Breast epithelium (tissue), 3 donors: ENCODE results near the gene BARHL1.

Experiments
- CTCF ChIP-seq, 3 donors: fragments of 450-650 bp; IDR thresholded peaks; one replicate each; pipeline ENCODE4 v1.5.1; 2016 to 2017; ENCODE audit warnings: antibody characterized with exemption in 3 of 3, mild to moderate bottlenecking in 3 of 3, moderate library complexity in 3 of 3
- POLR2AphosphoS5 ChIP-seq, 3 donors: sonication (generic); formaldehyde crosslinking; IDR thresholded peaks; one replicate each; pipeline ENCODE4 v1.6.1; 2017; ENCODE audit warnings: antibody characterized with exemption in 3 of 3

GRCh38 chr9:132631685-132632084 lies 49.3 kb downstream of the BARHL1 start:
- TF ChIP-seq CTCF (IDR thresholded peaks at IDR 0.05) (no peak), POLR2AphosphoS5 (IDR thresholded peaks at IDR 0.05) (no peak)
